IPS-18c (cell line): ENCODE data around the gene LMO1.

ENCODE experiments used
- H3K4me3 ChIP-seq: 2 replicates; pipeline ENCODE4 v1.7.0; 2013; ENCODE audit warnings: low read depth, mild to moderate bottlenecking, low read length, moderate library complexity; ENCODE audit not compliant: insufficient read depth
- H3K9me3 ChIP-seq: one replicate; pipeline ENCODE4 v1.6.1; 2013; ENCODE audit warnings: mild to moderate bottlenecking, low read length, moderate library complexity; ENCODE audit not compliant: control insufficient read depth, insufficient read depth

LMO1 gene

GRCh38 chr11:8239536-8240228 is 24.0 kb downstream of the LMO1 start:
- no peaks in the 10 kb centered on the region for H3K9me3 ChIP-seq
- no peak overlapping the region for H3K4me3 ChIP-seq

GRCh38 chr11:8239040-8239439 is 24.6 kb downstream of the LMO1 start:
- H3K4me3 ChIP-seq: no peak overlapping the region

GRCh38 chr11:8237453-8237852 is 26.2 kb downstream of the LMO1 start:
- H3K9me3 ChIP-seq: no peaks in the 10 kb centered on the region
- H3K4me3 ChIP-seq: no peak overlapping the region

More at GRCh38 chr11:8239040-8239439, 24.6 kb downstream of the LMO1 start:
- H3K9me3 ChIP-seq: no peaks in the 10 kb centered on the region

- H3K4me3 ChIP-seq: no peak overlapping the region
- no peaks in the 10 kb centered on the region for H3K9me3 ChIP-seq
Observed at GRCh38 chr11:8235925-8236324, 27.8 kb downstream of the LMO1 start.

GRCh38 chr11:8234910-8235309 is 28.8 kb downstream of the LMO1 start:
- no peak overlapping the region for H3K4me3 ChIP-seq
- no peaks in the 10 kb centered on the region for H3K9me3 ChIP-seq

GRCh38 chr11:8234425-8234821 is 29.3 kb downstream of the LMO1 start:
- Histone ChIP-seq H3K4me3 (no peak overlapping the region), H3K9me3 (no peaks in the 10 kb centered on the region)

GRCh38 chr11:8233691-8234424 is 29.8 kb downstream of the LMO1 start:
- H3K9me3 ChIP-seq: no peaks in the 10 kb centered on the region
- H3K4me3 ChIP-seq: no peak overlapping the region

- no peak overlapping the region for H3K4me3 ChIP-seq
- no peaks in the 10 kb centered on the region for H3K9me3 ChIP-seq
Observed at GRCh38 chr11:8232849-8233606, 30.6 kb downstream of the LMO1 start.

- Histone ChIP-seq H3K4me3 (no peak overlapping the region), H3K9me3 (no peaks in the 10 kb centered on the region)
Observed at GRCh38 chr11:8232414-8232813, 31.3 kb downstream of the LMO1 start.

GRCh38 chr11:8231979-8232378 is 31.7 kb downstream of the LMO1 start:
- no peak overlapping the region for H3K4me3 ChIP-seq
- H3K9me3 ChIP-seq: no peaks in the 10 kb centered on the region

GRCh38 chr11:8230921-8231847 is 32.5 kb downstream of the LMO1 start:
- Histone ChIP-seq H3K4me3 (no peak overlapping the region), H3K9me3 (no peaks in the 10 kb centered on the region)

- no peak overlapping the region for H3K4me3 ChIP-seq
- no peaks in the 10 kb centered on the region for H3K9me3 ChIP-seq
Observed at GRCh38 chr11:8230178-8230859, 33.4 kb downstream of the LMO1 start.

GRCh38 chr11:8229299-8230177 is 34.1 kb downstream of the LMO1 start:
- no peaks in the 10 kb centered on the region for H3K9me3 ChIP-seq
- no peak overlapping the region for H3K4me3 ChIP-seq

GRCh38 chr11:8228231-8228630 is 35.4 kb downstream of the LMO1 start:
- Histone ChIP-seq H3K4me3 (no peak overlapping the region), H3K9me3 (no peaks in the 10 kb centered on the region)

GRCh38 chr11:8227156-8228152 is 36.2 kb downstream of the LMO1 start:
- H3K4me3 ChIP-seq: no peak overlapping the region
- H3K9me3 ChIP-seq: no peaks in the 10 kb centered on the region
